IMR-90 (cell line): ENCODE results near the gene BRI3BP. TPM values are rescaled to one million over a fixed set of nuclear protein-coding genes. Genes with fewer than 3 reads are reported as not detected.

Source experiments
- ATAC-seq: fragments of 200-7000 bp; cut with Tn5 transposase; 2 replicates; pipeline ENCODE4 v1.9.1; 2020; ENCODE audit warnings: low read depth, mild to moderate bottlenecking, moderate library complexity
- BruUV-seq: library from RNA; stranded (reverse); fragments of 400-500 nt; replicated peaks from 2 replicates; lab custom pipeline; 2021; lab: Mats Ljungman, UMichigan
- CTCF ChIA-PET: fragments of 300-600 bp; formaldehyde crosslinking; extraction: SDS; loops from one replicate; lab custom pipeline; 2021; ENCODE audit warnings: antibody characterized with exemption; lab: Yijun Ruan, JAX
- POLR2A ChIA-PET: fragments of 300-600 bp; sonication (Branson Sonifier 250); formaldehyde crosslinking; loops from one replicate; lab custom pipeline; 2022; ENCODE audit warnings: antibody characterized with exemption; ENCODE audit not compliant: unreplicated experiment; lab: Charles Lee
- DNase-seq: peaks from one replicate; pipeline ENCODE4 v3.0.0; 2013
- H2AFZ ChIP-seq: replicated peaks from 2 replicates; pipeline ENCODE3; 2013; ENCODE audit warnings: low read length, mild to moderate bottlenecking; ENCODE audit not compliant: poor library complexity
- H2AK5ac ChIP-seq: 2 replicates; pipeline ENCODE4 v1.6.1; 2013; ENCODE audit warnings: low read depth, low read length, inconsistent platforms
- H2AK9ac ChIP-seq: replicated peaks from 2 replicates; pipeline ENCODE3; 2013; ENCODE audit warnings: mild to moderate bottlenecking, low read depth, low read length, moderate library complexity; ENCODE audit not compliant: poor library complexity
- H2BK120ac ChIP-seq: 2 replicates; pipeline ENCODE4 v1.6.1; 2013; ENCODE audit warnings: low read depth, low read length, inconsistent platforms
- H2BK15ac ChIP-seq: 3 replicates; pipeline ENCODE4 v1.6.1; 2013; ENCODE audit warnings: low read depth, low read length, inconsistent platforms
- H2BK20ac ChIP-seq: 2 replicates; pipeline ENCODE4 v1.6.1; 2013; ENCODE audit warnings: low read depth, mild to moderate bottlenecking, inconsistent platforms, low read length, moderate library complexity
- H2BK5ac ChIP-seq: 2 replicates; pipeline ENCODE4 v1.6.1; 2013; ENCODE audit warnings: mild to moderate bottlenecking, low read depth, low read length, inconsistent platforms; ENCODE audit not compliant: poor library complexity, severe bottlenecking
- H3K14ac ChIP-seq: replicated peaks from 2 replicates; pipeline ENCODE4 v1.6.1; 2013; ENCODE audit warnings: low read depth, low read length, inconsistent platforms
- H3K18ac ChIP-seq: 2 replicates; pipeline ENCODE4 v1.6.1; 2013; ENCODE audit warnings: low read depth, low read length, control low read depth
- H3K23ac ChIP-seq: 2 replicates; pipeline ENCODE4 v1.6.1; 2013; ENCODE audit warnings: low read depth, low read length, inconsistent platforms
- H3K27ac ChIP-seq: 2 replicates; pipeline ENCODE4 v1.5.1; 2013; ENCODE audit warnings: mild to moderate bottlenecking, control low read depth, low read length; ENCODE audit not compliant: insufficient read depth
- H3K27me3 ChIP-seq: 2 replicates; pipeline ENCODE4 v1.6.1; 2013; ENCODE audit warnings: low read length; ENCODE audit not compliant: control insufficient read depth, insufficient read depth
- H3K36me3 ChIP-seq: 2 replicates; pipeline ENCODE4 v1.6.1; 2013; ENCODE audit warnings: low read length, mixed read lengths; ENCODE audit not compliant: control insufficient read depth, insufficient read depth
- H3K4ac ChIP-seq: 2 replicates; pipeline ENCODE4 v1.6.1; 2013; ENCODE audit warnings: low read depth, low read length, inconsistent platforms
- H3K4me1 ChIP-seq: 2 replicates; pipeline ENCODE4 v1.6.1; 2013; ENCODE audit warnings: low read length, mixed read lengths; ENCODE audit not compliant: control insufficient read depth, insufficient read depth
- H3K4me2 ChIP-seq: 2 replicates; pipeline ENCODE4 v1.6.1; 2013; ENCODE audit warnings: low read depth, mild to moderate bottlenecking, control low read depth, low read length, moderate library complexity
- H3K4me3 ChIP-seq: 2 replicates; pipeline ENCODE4 v1.5.1; 2013; ENCODE audit warnings: low read depth, mild to moderate bottlenecking, control low read depth, low read length, moderate library complexity; ENCODE audit not compliant: insufficient read depth
- H3K56ac ChIP-seq: 2 replicates; pipeline ENCODE4 v1.6.1; 2013; ENCODE audit warnings: low read length, inconsistent platforms; ENCODE audit not compliant: insufficient read depth; ENCODE audit errors: extremely low read depth
- H3K79me1 ChIP-seq, 2 experiments: 2 replicates each; pipeline ENCODE4 v1.6.1; 2013; ENCODE audit warnings: low read length in 2 of 2, inconsistent platforms in 1 of 2, low read depth in 1 of 2
- H3K9ac ChIP-seq: 2 replicates; pipeline ENCODE4 v1.6.1; 2013; ENCODE audit warnings: low read depth, low read length, control low read depth
- H3K9me1 ChIP-seq: 2 replicates; pipeline ENCODE4 v1.6.1; 2013; ENCODE audit warnings: low read length, inconsistent platforms; ENCODE audit not compliant: insufficient read depth
- H3K9me3 ChIP-seq: 2 replicates; pipeline ENCODE4 v1.6.1; 2013; ENCODE audit warnings: low read length; ENCODE audit not compliant: control insufficient read depth, insufficient read depth
- H4K20me1 ChIP-seq: 2 replicates; pipeline ENCODE4 v1.6.1; 2013; ENCODE audit warnings: low read length, inconsistent platforms; ENCODE audit not compliant: insufficient read depth
- H4K5ac ChIP-seq: 2 replicates; pipeline ENCODE4 v1.6.1; 2013; ENCODE audit warnings: mild to moderate bottlenecking, low read depth, low read length, control low read depth
- H4K8ac ChIP-seq, 2 experiments: 2 replicates each; pipeline ENCODE4 v1.6.1; 2013; ENCODE audit warnings: low read depth in 2 of 2, low read length in 2 of 2, control low read depth in 1 of 2, inconsistent platforms in 1 of 2
- H4K91ac ChIP-seq: 2 replicates; pipeline ENCODE4 v1.6.1; 2013; ENCODE audit warnings: low read depth, low read length, inconsistent platforms; ENCODE audit not compliant: insufficient read depth
- BHLHE40 ChIP-seq: fragments of 150-350 bp; IDR thresholded peaks from 2 replicates; pipeline ENCODE4 v1.6.1; 2016; ENCODE audit warnings: mild to moderate bottlenecking, low read depth, low read length
- CEBPB ChIP-seq: IDR thresholded peaks from 2 replicates; pipeline ENCODE4 v1.6.1; 2012; ENCODE audit warnings: low read depth, low read length, improper control_type of control experiment
- FOS ChIP-seq: fragments of 150-350 bp; IDR thresholded peaks from 2 replicates; pipeline ENCODE4 v1.6.1; 2016; ENCODE audit warnings: low read depth, low read length
- MAZ ChIP-seq: IDR thresholded peaks from 2 replicates; pipeline ENCODE4 v1.6.1; 2012; ENCODE audit warnings: low read depth, mild to moderate bottlenecking, low read length, improper control_type of control experiment, moderate library complexity, borderline replicate concordance
- NFE2L2 ChIP-seq: fragments of 150-350 bp; IDR thresholded peaks from 2 replicates; pipeline ENCODE4 v1.6.1; 2016; ENCODE audit warnings: low read depth, mild to moderate bottlenecking, low read length
- WGBS, 2 experiments: methylation state at CpG; one replicate each; pipeline versions ENCODE4 v1.1.5 to v1.1.7; 2013; ENCODE audit warnings: missing lambda C conversion rate in 2 of 2; ENCODE audit not compliant: insufficient read length in 1 of 2; ENCODE audit errors: extremely low coverage in 2 of 2; 5-methylcytosine and 5-hydroxymethylcytosine counted together
- dilution Hi-C: fragments of 300-500 bp; cut with HindIII; formaldehyde crosslinking; loops from one replicate; pipeline ENCODE4 v1.14.3; 2018; ENCODE audit warnings: low sequenced_read_pairs; ENCODE audit not compliant: unreplicated experiment
- in situ Hi-C: fragments of 300-500 bp; cut with MboI; formaldehyde crosslinking; loops from 3 replicates; pipeline ENCODE4 v1.14.3; 2019; ENCODE audit warnings: low sequenced_read_pairs, inconsistent platforms, mixed read lengths
- intact Hi-C: fragments of 100-400 bp; cut with micrococcal nuclease; formaldehyde crosslinking; loops from 2 replicates; pipeline ENCODE4 v1.10.0; 2022
- polyA plus RNA-seq, 3 experiments: library from polyadenylated mRNA; depleted of rRNA; stranded (reverse); fragments of >200 nt; gene quantifications; 2 replicates each; pipeline ENCODE4 v1.2.3, GENCODE V29; 2012; ENCODE audit warnings: low replicate concordance in 1 of 3
- total RNA-seq: library from RNA; depleted of rRNA; stranded (reverse); fragments of >200 nt; gene quantifications from 2 replicates; pipeline ENCODE4 v1.2.3, GENCODE V29; 2012

Gene BRI3BP
- total and polyA plus RNA-seq, 2 of the 4 experiments (the other 2 are of a cell fraction) = 2.5 to 2.8 TPM

DNA sequence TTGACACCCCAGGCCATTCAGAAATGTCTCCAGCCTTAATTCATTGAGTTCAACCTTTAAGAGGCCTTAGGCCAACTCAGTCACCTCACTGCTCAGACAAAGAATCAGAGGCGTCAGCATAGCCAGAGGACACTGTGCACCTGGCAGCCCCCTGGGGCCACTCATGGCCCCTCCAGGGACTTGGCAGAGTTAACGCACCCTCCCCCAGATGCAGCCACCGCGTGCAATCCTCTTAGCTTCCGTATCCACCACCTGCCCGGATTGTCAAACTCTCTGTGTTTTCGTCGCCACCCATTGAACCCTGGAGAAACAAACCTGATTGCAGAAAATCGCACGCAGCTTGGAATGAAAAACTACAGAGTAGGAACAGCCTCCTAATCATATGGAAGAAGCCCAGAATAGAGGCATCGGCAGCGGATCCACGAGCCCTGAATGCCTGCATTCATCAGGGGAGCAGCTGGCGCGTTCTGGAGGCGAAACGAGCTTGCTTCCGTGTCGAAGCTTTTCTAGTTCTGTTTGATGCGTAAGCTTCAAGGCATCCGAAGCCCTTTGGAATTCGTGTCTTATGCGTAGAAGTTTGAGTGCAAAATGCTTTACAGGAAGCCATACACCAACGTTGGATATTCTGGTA, 22.4 kb downstream of the BRI3BP start:
- intact Hi-C loops = no loop called here
- Histone ChIP-seq H3K14ac (no peak overlapping the region), H2BK20ac (no peak overlapping the region), H3K79me1 (no peaks in the 10 kb centered on the region), H4K20me1 (no peaks in the 10 kb centered on the region; the same call in 1 of the 2 replicates), H3K36me3 (no peaks in the 10 kb centered on the region), H2AK9ac (no peak overlapping the region), H2AK5ac (no peak overlapping the region), H3K27me3 (no peaks in the 10 kb centered on the region), H3K9ac (no peak overlapping the region), H3K9me3 (no peaks in the 10 kb centered on the region), H3K9me1 (peaks cover 7% of the 10 kb centered on the region; the same call in 1 of the 2 replicates), H3K4me1 (no peaks in the 10 kb centered on the region), H4K5ac (no peak overlapping the region), H2BK15ac (no peak overlapping the region), H2BK5ac (no peak overlapping the region), H3K56ac (no peak overlapping the region), H4K91ac (no peak overlapping the region), H3K23ac (no peak overlapping the region), H2AFZ (no peak overlapping the region), H3K27ac (no peak overlapping the region), H4K8ac (no peak overlapping the region), H3K4ac (no peak overlapping the region), H3K18ac (no peak overlapping the region), H3K4me3 (no peak overlapping the region), H2BK120ac (no peak overlapping the region), H3K4me2 (no peak overlapping the region)
- ATAC-seq (no peak), DNase-seq (no peak)
- CTCF ChIA-PET = no interaction called here
- TF ChIP-seq FOS = no peak
- no peak for TF ChIP-seq BHLHE40
- no peak for TF ChIP-seq NFE2L2
- TF ChIP-seq CEBPB = no peak
- no peak for TF ChIP-seq MAZ
- dilution Hi-C loops = no loop called here
- in situ Hi-C loops = no loop called here
- BruUV-seq = no TSS peak
- WGBS, 2 experiments = 91% methylated on average over 15 of the region's 24 CpGs; no CpG with 5 or more reads in 1 of the 2 experiments
- POLR2A ChIA-PET = no interaction called here
